Mesenchymal stem cell (in vitro differentiated cells and primary cell): ENCODE results near the gene MTHFSD.
A peak's percentile ranks its signal among the peaks of the same experiment; 100 is the strongest.

Source experiments
- DNase-seq: peaks from one replicate; pipeline ENCODE4 v3.0.0-alpha.2; 2013
- H2AFZ ChIP-seq: one replicate; pipeline ENCODE4 v1.6.1; 2013; ENCODE audit warnings: low read depth, mild to moderate bottlenecking, control low read depth, inconsistent platforms, low read length, moderate library complexity
- H2AK5ac ChIP-seq: 2 replicates; pipeline ENCODE4 v1.6.1; 2013; ENCODE audit warnings: low read length, moderate library complexity, mild to moderate bottlenecking, inconsistent platforms; ENCODE audit not compliant: severe bottlenecking
- H2BK120ac ChIP-seq: one replicate; pipeline ENCODE4 v1.6.1; 2013; ENCODE audit warnings: low read depth, mild to moderate bottlenecking, inconsistent platforms, low read length, moderate library complexity
- H2BK12ac ChIP-seq, 2 experiments: one replicate each; pipeline ENCODE4 v1.6.1; 2013; ENCODE audit warnings: inconsistent platforms in 2 of 2, low read length in 2 of 2, mild to moderate bottlenecking in 2 of 2, moderate library complexity in 2 of 2, control low read depth in 1 of 2
- H2BK15ac ChIP-seq: one replicate; pipeline ENCODE4 v1.6.1; 2013; ENCODE audit warnings: mild to moderate bottlenecking, low read depth, inconsistent platforms; ENCODE audit not compliant: poor library complexity, severe bottlenecking
- H2BK5ac ChIP-seq: 2 replicates; pipeline ENCODE4 v1.6.1; 2013; ENCODE audit warnings: low read depth, mild to moderate bottlenecking, low read length, control low read depth, inconsistent platforms; ENCODE audit not compliant: poor library complexity, severe bottlenecking
- H3K14ac ChIP-seq, 2 experiments: one replicate each; pipeline ENCODE4 v1.6.1; 2013; ENCODE audit warnings: inconsistent platforms in 2 of 2, low read length in 2 of 2, control low read depth in 1 of 2, mild to moderate bottlenecking in 1 of 2, moderate library complexity in 1 of 2
- H3K18ac ChIP-seq, 2 experiments: one replicate each; pipeline ENCODE4 v1.6.1; 2013; ENCODE audit warnings: inconsistent platforms in 2 of 2, low read length in 2 of 2, control low read depth in 1 of 2, low read depth in 1 of 2, mild to moderate bottlenecking in 1 of 2
- H3K23ac ChIP-seq, 2 experiments: one replicate each; pipeline ENCODE4 v1.6.1; 2013; ENCODE audit warnings: inconsistent platforms in 2 of 2, low read length in 2 of 2, mild to moderate bottlenecking in 2 of 2, moderate library complexity in 2 of 2, control low read depth in 1 of 2
- H3K27ac ChIP-seq: 2 replicates; pipeline ENCODE4 v1.5.1; 2013; ENCODE audit warnings: mild to moderate bottlenecking, moderate library complexity, low read length, control low read depth, inconsistent platforms; ENCODE audit not compliant: poor library complexity, severe bottlenecking
- H3K27me3 ChIP-seq, 2 experiments: 2 replicates each; pipeline versions ENCODE4 v1.6.1 to v1.7.0; 2013; ENCODE audit warnings: low read length in 2 of 2, mild to moderate bottlenecking in 2 of 2, moderate library complexity in 2 of 2, control low read depth in 1 of 2, inconsistent platforms in 1 of 2; ENCODE audit not compliant: control insufficient read depth in 1 of 2, insufficient read depth in 1 of 2
- H3K36me3 ChIP-seq, 2 experiments: 2 replicates each; pipeline versions ENCODE4 v1.6.1 to v1.7.0; 2013; ENCODE audit warnings: low read length in 2 of 2, control low read depth in 1 of 2, inconsistent platforms in 1 of 2, low read depth in 1 of 2, mild to moderate bottlenecking in 1 of 2; ENCODE audit not compliant: insufficient read depth in 2 of 2, control insufficient read depth in 1 of 2
- H3K4ac ChIP-seq, 2 experiments: one replicate each; pipeline ENCODE4 v1.6.1; 2013; ENCODE audit warnings: inconsistent platforms in 2 of 2, low read length in 2 of 2, mild to moderate bottlenecking in 2 of 2, moderate library complexity in 2 of 2, control low read depth in 1 of 2, low read depth in 1 of 2
- H3K4me1 ChIP-seq: 2 replicates; pipeline ENCODE4 v1.6.1; 2013; ENCODE audit warnings: low read depth, low read length, control low read depth; ENCODE audit not compliant: control insufficient read depth, insufficient read depth
- H3K4me2 ChIP-seq: 2 replicates; pipeline ENCODE4 v1.6.1; 2013; ENCODE audit warnings: low read length, mild to moderate bottlenecking, inconsistent platforms; ENCODE audit not compliant: poor library complexity, severe bottlenecking
- H3K4me3 ChIP-seq, 2 experiments: 2 replicates each; pipeline versions ENCODE4 v1.5.1 to v1.7.0; 2013; ENCODE audit warnings: low read length in 2 of 2, mild to moderate bottlenecking in 2 of 2, control low read depth in 1 of 2, low read depth in 1 of 2; ENCODE audit not compliant: insufficient read depth in 1 of 2
- H3K79me1 ChIP-seq: replicated peaks from 2 replicates; pipeline ENCODE4 v1.6.1; 2013; ENCODE audit warnings: mild to moderate bottlenecking, control low read depth, low read length, inconsistent platforms; ENCODE audit not compliant: poor library complexity, severe bottlenecking
- H3K9ac ChIP-seq: 2 replicates; pipeline ENCODE4 v1.7.0; 2013; ENCODE audit warnings: mild to moderate bottlenecking, low read length, moderate library complexity
- H3K9me3 ChIP-seq: 2 replicates; pipeline ENCODE4 v1.7.0; 2013; ENCODE audit warnings: mild to moderate bottlenecking, low read length; ENCODE audit not compliant: control insufficient read depth
- H4K8ac ChIP-seq: one replicate; pipeline ENCODE4 v1.6.1; 2013; ENCODE audit warnings: inconsistent platforms, mild to moderate bottlenecking, low read length, moderate library complexity
- H4K91ac ChIP-seq: one replicate; pipeline ENCODE4 v1.6.1; 2013; ENCODE audit warnings: mild to moderate bottlenecking, low read length, inconsistent platforms
- WGBS: methylation state at CpG from one replicate; pipeline ENCODE4 v1.1.7; 2013; ENCODE audit warnings: mixed read lengths; 5-methylcytosine and 5-hydroxymethylcytosine counted together

MTHFSD gene

DNA sequence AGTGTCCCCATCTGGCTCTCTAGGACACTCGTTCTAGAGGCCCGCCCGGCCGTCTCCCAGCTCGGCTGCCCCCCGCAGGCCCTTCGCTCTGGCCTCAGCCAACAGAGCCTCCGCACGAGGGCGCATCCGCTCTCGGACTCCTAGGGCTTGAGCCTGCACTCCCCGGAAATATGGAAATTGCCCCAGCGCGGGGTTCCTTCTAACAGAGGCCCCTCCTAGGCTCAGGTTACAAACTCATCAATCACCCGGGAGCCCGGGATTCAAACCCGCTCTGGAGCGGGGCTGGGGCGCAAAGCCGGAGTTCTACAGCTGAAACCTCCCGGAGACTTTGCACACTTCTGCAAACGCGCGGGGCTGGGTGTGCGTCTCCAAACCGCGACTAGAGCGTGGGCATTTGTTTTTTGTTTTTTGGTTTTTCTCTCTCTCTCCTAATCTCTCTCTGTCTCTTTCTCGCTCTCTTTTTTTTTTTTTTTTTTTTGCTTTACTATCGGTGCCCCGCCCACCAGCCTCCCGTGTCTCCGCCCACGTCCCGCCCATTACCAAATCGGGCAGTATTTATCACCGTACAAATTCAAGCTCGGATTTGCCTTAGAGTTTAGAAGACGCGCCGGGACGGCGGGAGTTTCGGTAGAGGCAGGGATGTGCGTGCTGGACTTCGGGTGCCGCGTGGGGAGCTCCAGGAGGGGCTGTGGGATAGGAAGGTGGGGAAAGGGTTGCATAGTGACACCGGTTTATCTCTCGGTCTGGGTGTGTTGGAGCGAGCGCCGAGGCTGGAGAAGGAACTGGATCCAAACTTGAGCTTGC, 20.9 kb upstream of the MTHFSD start:
- peak overlapping the region; percentile 58 to 83 for H2BK12ac ChIP-seq
- H2BK15ac ChIP-seq, result peak overlapping the region; percentile 84
- under 1% methylated on average over 45 of the region's 54 CpGs for WGBS
- no peak overlapping the region for H2BK120ac ChIP-seq
- H3K4me3 ChIP-seq, result peak overlapping the region; percentile 62 to 86
- H3K9ac ChIP-seq, result peak overlapping the region; percentile 86
- H3K9me3 ChIP-seq, result no peaks in the 10 kb centered on the region
- H3K79me1 ChIP-seq, result no peaks in the 10 kb centered on the region
- peak overlapping the region in 1 of 2 experiments; percentile 12 for H3K14ac ChIP-seq
- peaks cover 57% of the 10 kb centered on the region for H3K4me1 ChIP-seq
- H2BK5ac ChIP-seq, result peak overlapping the region; percentile 83
- peaks cover 0 to 25% of the 10 kb centered on the region in 2 experiments for H3K27me3 ChIP-seq
- peak overlapping the region; percentile 96 for H3K27ac ChIP-seq
- peak; percentile 98 for DNase-seq
- peak overlapping the region; percentile 74 for H4K8ac ChIP-seq
- H3K4ac ChIP-seq, result peak overlapping the region; percentile 82 to 84
- peak overlapping the region in 1 of 2 experiments; percentile 24 for H3K23ac ChIP-seq
- peak overlapping the region; percentile 80 for H3K4me2 ChIP-seq
- no peak overlapping the region for H2AFZ ChIP-seq
- peak overlapping the region; percentile 21 for H2AK5ac ChIP-seq
- H3K18ac ChIP-seq, result peak overlapping the region; percentile 63 to 86
- H3K36me3 ChIP-seq, result peaks cover 0 to 16% of the 10 kb centered on the region in 2 experiments
- H4K91ac ChIP-seq, result peak overlapping the region; percentile 78

DNA sequence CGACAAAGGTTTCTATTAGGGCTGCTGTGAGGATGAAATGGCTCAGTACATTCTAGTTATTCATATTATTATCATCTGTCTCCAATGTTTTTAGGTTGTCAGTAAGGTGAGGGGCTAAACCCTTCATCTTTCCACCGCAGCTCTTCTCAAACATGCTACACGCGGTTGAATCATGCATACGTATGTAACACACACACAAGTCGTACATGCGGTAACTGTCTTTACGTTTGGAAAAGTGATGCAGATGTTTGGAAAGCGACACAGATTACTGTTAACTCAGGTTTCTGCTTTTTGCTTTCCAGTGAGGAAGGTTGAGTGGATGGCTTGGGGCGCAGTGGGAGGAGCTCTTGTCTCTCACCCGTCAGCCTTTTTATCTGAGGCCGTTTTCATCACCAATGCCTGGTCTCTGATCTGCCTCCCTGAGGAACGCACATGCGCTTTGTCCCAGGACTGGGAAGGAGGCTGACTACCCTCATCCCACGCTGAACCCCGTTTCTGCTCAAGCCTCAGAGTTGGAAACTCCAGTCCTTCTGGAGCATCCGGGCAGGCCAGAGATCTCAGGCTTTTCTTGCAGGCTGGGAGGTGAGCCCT, 20.2 kb upstream of the MTHFSD start:
- peak overlapping the region; percentile 86 for H3K9ac ChIP-seq

DNA sequence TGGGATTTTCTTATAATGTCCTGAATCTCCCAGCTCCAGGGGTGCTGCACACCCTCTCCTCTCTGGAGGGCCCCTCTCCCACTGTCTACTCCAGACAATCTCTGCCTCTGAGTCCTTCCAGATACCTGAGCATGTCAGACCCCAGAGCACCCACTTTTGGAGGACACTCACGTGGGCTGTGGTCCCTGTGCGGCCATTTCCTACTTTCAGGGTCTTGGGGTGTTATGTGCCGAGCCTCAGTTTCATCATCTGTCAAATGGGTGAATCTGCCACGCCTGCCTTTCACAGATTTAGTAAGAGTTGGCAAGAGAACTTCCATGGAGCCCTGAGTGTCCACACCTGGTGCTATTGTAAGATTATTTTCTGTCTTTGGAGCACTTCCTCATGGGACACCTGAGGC, 19.6 kb upstream of the MTHFSD start:
- 80% methylated on average over 4 of the region's 4 CpGs for WGBS
- H4K8ac ChIP-seq, result no peak overlapping the region
- peak overlapping the region; percentile 44 for H3K27ac ChIP-seq
- H3K9me3 ChIP-seq, result no peaks in the 10 kb centered on the region
- no peaks in the 10 kb centered on the region for H3K79me1 ChIP-seq
- peak overlapping the region in 1 of 2 experiments; percentile 38 for H2BK12ac ChIP-seq
- H3K36me3 ChIP-seq, result peaks cover 0 to 17% of the 10 kb centered on the region in 2 experiments
- peaks cover 0 to 38% of the 10 kb centered on the region in 2 experiments for H3K27me3 ChIP-seq
- H3K4me3 ChIP-seq, result no peak overlapping the region
- no peak for DNase-seq
- peaks cover 50% of the 10 kb centered on the region for H3K4me1 ChIP-seq
- no peak overlapping the region for H3K23ac ChIP-seq
- H2BK120ac ChIP-seq, result no peak overlapping the region
- no peak overlapping the region for H4K91ac ChIP-seq
- no peak overlapping the region for H3K4me2 ChIP-seq
- H2BK15ac ChIP-seq, result no peak overlapping the region
- H2AK5ac ChIP-seq, result peak overlapping the region; percentile 2
- H3K14ac ChIP-seq, result no peak overlapping the region
- no peak overlapping the region for H2BK5ac ChIP-seq
- H2AFZ ChIP-seq, result no peak overlapping the region
- H3K9ac ChIP-seq, result no peak overlapping the region
- no peak overlapping the region for H3K18ac ChIP-seq
- peak overlapping the region in 1 of 2 experiments; percentile 37 for H3K4ac ChIP-seq

More for the DNA sequence above, 20.2 kb upstream of the MTHFSD start:
- Histone ChIP-seq H3K4me1 (peaks cover 55% of the 10 kb centered on the region), H2BK15ac (peak overlapping the region; percentile 84), H3K23ac (peak overlapping the region in 1 of 2 experiments; percentile 51), H3K79me1 (no peaks in the 10 kb centered on the region), H2AK5ac (peak overlapping the region; percentile 87), H3K4me3 (peak overlapping the region in 1 of 2 experiments; percentile 86), H2BK12ac (peak overlapping the region; percentile 56 to 83), H2AFZ (no peak overlapping the region), H2BK120ac (no peak overlapping the region), H3K18ac (peak overlapping the region; percentile 69 to 87), H4K8ac (peak overlapping the region; percentile 57), H2BK5ac (no peak overlapping the region), H3K27ac (peak overlapping the region; percentile 80), H3K36me3 (peaks cover 0 to 17% of the 10 kb centered on the region in 2 experiments), H3K27me3 (peaks cover 0 to 33% of the 10 kb centered on the region in 2 experiments), H3K4me2 (peak overlapping the region; percentile 80), H3K4ac (peak overlapping the region; percentile 28 to 82), H3K14ac (peak overlapping the region in 1 of 2 experiments; percentile 80), H3K9me3 (no peaks in the 10 kb centered on the region), H4K91ac (peak overlapping the region; percentile 88)
- 59% methylated on average over 16 of the region's 17 CpGs for WGBS
- no peak for DNase-seq
